ENCODE measurements around the gene PEAK3. TPM values are rescaled to one million over a fixed set of nuclear protein-coding genes. Genes with fewer than 3 reads are reported as not detected.

Gene PEAK3
- total RNA-seq, 1 donor from 2014 or later: 0.51 TPM

DNA sequence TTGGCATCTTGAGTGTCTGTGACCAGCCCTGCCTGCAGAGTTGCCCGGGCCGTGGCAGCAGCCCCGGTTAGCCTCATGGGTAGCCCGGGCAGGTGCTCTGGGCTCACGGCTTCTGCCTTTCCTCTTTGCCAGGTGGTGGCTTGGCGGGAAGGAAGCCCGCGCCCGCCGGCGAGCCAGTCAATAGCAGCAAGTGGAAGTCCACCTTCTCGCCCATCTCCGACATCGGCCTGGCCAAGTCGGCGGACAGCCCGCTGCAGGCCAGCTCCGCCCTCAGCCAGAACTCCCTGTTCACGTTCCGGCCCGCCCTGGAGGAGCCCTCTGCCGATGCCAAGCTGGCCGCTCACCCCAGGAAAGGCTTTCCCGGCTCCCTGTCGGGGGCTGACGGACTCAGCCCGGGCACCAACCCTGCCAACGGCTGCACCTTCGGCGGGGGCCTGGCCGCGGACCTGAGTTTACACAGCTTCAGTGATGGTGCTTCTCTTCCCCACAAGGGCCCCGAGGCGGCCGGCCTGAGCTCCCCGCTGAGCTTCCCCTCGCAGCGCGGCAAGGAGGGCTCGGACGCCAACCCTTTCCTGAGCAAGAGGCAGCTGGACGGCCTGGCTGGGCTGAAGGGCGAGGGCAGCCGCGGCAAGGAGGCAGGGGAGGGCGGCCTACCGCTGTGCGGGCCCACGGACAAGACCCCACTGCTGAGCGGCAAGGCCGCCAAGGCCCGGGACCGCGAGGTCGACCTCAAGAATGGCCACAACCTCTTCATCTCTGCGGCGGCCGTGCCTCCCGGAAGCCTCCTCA, 55.7 kb downstream of the PEAK3 start:
- Mint-ChIP-seq H3K4me1 (ENCODE audit: unreplicated experiment) (peaks cover 5% of the 10 kb centered on the region), H3K36me3 (ENCODE audit: unreplicated experiment) (peaks cover 24% of the 10 kb centered on the region), H3K27ac (ENCODE audit: unreplicated experiment) (no peak overlapping the region), H3K27me3 (ENCODE audit: unreplicated experiment) (no peaks in the 10 kb centered on the region), H3K4me3 (ENCODE audit: unreplicated experiment) (no peak overlapping the region), H3K9me3 (ENCODE audit: unreplicated experiment) (no peaks in the 10 kb centered on the region)
- TF ChIP-seq, protein P1, sequence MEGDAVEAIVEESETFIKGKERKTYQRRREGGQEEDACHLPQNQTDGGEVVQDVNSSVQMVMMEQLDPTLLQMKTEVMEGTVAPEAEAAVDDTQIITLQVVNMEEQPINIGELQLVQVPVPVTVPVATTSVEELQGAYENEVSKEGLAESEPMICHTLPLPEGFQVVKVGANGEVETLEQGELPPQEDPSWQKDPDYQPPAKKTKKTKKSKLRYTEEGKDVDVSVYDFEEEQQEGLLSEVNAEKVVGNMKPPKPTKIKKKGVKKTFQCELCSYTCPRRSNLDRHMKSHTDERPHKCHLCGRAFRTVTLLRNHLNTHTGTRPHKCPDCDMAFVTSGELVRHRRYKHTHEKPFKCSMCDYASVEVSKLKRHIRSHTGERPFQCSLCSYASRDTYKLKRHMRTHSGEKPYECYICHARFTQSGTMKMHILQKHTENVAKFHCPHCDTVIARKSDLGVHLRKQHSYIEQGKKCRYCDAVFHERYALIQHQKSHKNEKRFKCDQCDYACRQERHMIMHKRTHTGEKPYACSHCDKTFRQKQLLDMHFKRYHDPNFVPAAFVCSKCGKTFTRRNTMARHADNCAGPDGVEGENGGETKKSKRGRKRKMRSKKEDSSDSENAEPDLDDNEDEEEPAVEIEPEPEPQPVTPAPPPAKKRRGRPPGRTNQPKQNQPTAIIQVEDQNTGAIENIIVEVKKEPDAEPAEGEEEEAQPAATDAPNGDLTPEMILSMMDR (IDR thresholded peaks at IDR 0.05): no peak
- no peak for DNase-seq (ENCODE audit: extremely low spot score, unreplicated experiment)

DNA sequence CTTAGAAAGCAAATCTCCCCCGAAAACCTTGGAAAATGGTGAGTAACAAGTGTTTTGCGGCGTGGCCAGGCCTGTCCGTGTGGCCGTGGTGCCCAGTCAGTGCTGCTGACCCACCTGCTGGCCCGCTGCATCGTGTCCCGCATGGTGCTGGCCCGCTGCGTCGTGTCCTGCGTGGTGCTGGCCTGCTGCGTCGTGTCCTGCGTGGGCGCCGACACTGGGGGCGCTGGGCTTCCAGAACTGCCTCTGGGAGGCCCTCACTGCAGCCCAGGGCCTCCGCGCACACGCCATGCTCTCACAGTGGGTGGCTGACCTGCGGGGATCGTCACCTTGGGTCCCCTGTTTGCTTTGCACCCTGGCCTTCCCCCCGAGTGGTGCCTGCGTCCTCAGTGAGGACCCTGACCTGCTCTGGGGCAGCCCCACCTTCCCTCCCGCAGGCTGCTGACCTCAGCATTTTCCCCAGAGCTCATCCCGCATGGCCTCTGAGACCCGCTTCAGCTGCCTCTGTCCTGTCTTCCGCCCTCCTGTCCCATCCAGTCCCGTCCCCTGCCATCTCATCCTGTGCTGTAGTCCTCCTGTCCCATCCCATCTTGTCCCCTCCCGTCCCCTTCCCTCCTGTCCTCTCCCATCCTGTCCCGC, 56.4 kb downstream of the PEAK3 start:
- no peak for DNase-seq (ENCODE audit: extremely low spot score, unreplicated experiment)
- TF ChIP-seq, protein P1 (IDR thresholded peaks at IDR 0.05): no peak
- H3K27ac Mint-ChIP-seq (ENCODE audit: unreplicated experiment): no peak overlapping the region
- H3K4me3 Mint-ChIP-seq (ENCODE audit: unreplicated experiment): no peak overlapping the region
- H3K9me3 Mint-ChIP-seq (ENCODE audit: unreplicated experiment): no peaks in the 10 kb centered on the region
- H3K36me3 Mint-ChIP-seq (ENCODE audit: unreplicated experiment): peaks cover 27% of the 10 kb centered on the region
- peaks cover 13% of the 10 kb centered on the region for H3K4me1 Mint-ChIP-seq (ENCODE audit: unreplicated experiment)
- H3K27me3 Mint-ChIP-seq (ENCODE audit: unreplicated experiment): no peaks in the 10 kb centered on the region

DNA sequence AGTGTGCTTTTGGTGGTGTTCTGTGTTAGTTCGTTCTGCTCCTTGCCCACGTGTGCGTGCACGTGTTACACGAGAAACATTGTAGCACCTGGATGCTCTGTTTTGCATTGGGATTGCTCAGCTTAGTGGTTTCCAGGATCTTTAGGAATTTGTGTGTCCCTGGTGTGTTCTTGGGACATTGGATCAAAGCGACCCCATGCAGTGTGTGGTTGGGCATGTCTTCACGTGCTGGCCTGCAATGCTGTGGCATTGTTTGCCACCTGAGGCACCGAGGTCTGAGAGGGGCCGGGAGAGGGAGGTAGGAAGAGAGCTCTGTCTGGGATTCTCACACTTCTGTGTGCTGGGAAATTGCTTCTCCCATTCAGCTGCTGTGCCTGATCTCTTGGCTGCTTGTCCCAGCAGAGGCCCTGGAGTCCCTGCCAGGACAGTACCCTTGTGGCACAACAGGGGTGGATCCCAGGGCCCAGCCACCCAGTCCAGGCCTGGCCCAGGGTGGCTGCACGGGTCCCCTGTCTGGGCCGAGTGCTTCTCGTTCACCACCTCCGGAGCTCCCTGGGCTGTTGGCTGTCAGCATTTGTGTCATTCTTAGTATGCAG, 57.1 kb downstream of the PEAK3 start:
- Mint-ChIP-seq H3K4me1 (ENCODE audit: unreplicated experiment) (peaks cover 14% of the 10 kb centered on the region), H3K27ac (ENCODE audit: unreplicated experiment) (no peak overlapping the region), H3K4me3 (ENCODE audit: unreplicated experiment) (no peak overlapping the region)

More for the DNA sequence above, 57.1 kb downstream of the PEAK3 start:
- DNase-seq (ENCODE audit: extremely low spot score, unreplicated experiment): no peak
- Mint-ChIP-seq H3K9me3 (ENCODE audit: unreplicated experiment) (no peaks in the 10 kb centered on the region), H3K27me3 (ENCODE audit: unreplicated experiment) (no peaks in the 10 kb centered on the region), H3K36me3 (ENCODE audit: unreplicated experiment) (peaks cover 24% of the 10 kb centered on the region)
- TF ChIP-seq, protein P1 (IDR thresholded peaks at IDR 0.05): no peak

Small RNA genes within 50 kb of the gene (microRNA-seq; reads per million reads assigned to microRNA genes)
- gene MIR1227 (ENCODE audit: unreplicated experiment): 3.3 reads per million
- gene MIR4321 (ENCODE audit: unreplicated experiment): not detected

Other genes with a start within 250 kb of the PEAK3 start
- gene MKNK2, start 230.9 kb downstream of the PEAK3 start, total RNA-seq: 81.3 and 83.3 TPM in 2 replicates
- 50.6 and 54.2 TPM in 2 replicates for gene MOB3A, start 185.8 kb downstream of the PEAK3 start, total RNA-seq
- gene IZUMO4, start 185.3 kb downstream of the PEAK3 start, total RNA-seq: 3.8 and 4.8 TPM in 2 replicates
- gene AP3D1, start 130.6 kb downstream of the PEAK3 start, total RNA-seq: 139 and 152 TPM in 2 replicates
- 34.1 and 38.1 TPM in 2 replicates for gene DOT1L, start 118.2 kb downstream of the PEAK3 start, total RNA-seq
- 40.7 and 45.7 TPM in 2 replicates for gene PLEKHJ1, start 45.8 kb downstream of the PEAK3 start, total RNA-seq
- gene SF3A2, start 45.4 kb downstream of the PEAK3 start, total RNA-seq: 101 and 102 TPM in 2 replicates
- gene AMH, start 32.9 kb downstream of the PEAK3 start, total RNA-seq: 14.3 and 16.4 TPM in 2 replicates
- not detected in 2 replicates for gene JSRP1, start 25.8 kb downstream of the PEAK3 start, total RNA-seq
- gene LINGO3, start 26.0 kb upstream of the PEAK3 start, total RNA-seq: 0.37 and 0.54 TPM in 2 replicates
- 77.8 and 81.7 TPM in 2 replicates for gene LSM7, start 46.4 kb upstream of the PEAK3 start, total RNA-seq
- 75.9 and 77.0 TPM in 2 replicates for gene SPPL2B, start 46.5 kb upstream of the PEAK3 start, total RNA-seq
- 0.08 TPM in 1 of 2 replicates, not detected in the other for gene TMPRSS9, start 78.1 kb upstream of the PEAK3 start, total RNA-seq
- 108 and 109 TPM in 2 replicates for gene TIMM13, start 145.4 kb upstream of the PEAK3 start, total RNA-seq
- 40.2 and 40.8 TPM in 2 replicates for gene LMNB2, start 174.8 kb upstream of the PEAK3 start, total RNA-seq
- gene GADD45B, start 194.0 kb upstream of the PEAK3 start, total RNA-seq: 148 and 165 TPM in 2 replicates